ENCODE data around the gene SH3PXD2A.

The SH3PXD2A gene, protein sequence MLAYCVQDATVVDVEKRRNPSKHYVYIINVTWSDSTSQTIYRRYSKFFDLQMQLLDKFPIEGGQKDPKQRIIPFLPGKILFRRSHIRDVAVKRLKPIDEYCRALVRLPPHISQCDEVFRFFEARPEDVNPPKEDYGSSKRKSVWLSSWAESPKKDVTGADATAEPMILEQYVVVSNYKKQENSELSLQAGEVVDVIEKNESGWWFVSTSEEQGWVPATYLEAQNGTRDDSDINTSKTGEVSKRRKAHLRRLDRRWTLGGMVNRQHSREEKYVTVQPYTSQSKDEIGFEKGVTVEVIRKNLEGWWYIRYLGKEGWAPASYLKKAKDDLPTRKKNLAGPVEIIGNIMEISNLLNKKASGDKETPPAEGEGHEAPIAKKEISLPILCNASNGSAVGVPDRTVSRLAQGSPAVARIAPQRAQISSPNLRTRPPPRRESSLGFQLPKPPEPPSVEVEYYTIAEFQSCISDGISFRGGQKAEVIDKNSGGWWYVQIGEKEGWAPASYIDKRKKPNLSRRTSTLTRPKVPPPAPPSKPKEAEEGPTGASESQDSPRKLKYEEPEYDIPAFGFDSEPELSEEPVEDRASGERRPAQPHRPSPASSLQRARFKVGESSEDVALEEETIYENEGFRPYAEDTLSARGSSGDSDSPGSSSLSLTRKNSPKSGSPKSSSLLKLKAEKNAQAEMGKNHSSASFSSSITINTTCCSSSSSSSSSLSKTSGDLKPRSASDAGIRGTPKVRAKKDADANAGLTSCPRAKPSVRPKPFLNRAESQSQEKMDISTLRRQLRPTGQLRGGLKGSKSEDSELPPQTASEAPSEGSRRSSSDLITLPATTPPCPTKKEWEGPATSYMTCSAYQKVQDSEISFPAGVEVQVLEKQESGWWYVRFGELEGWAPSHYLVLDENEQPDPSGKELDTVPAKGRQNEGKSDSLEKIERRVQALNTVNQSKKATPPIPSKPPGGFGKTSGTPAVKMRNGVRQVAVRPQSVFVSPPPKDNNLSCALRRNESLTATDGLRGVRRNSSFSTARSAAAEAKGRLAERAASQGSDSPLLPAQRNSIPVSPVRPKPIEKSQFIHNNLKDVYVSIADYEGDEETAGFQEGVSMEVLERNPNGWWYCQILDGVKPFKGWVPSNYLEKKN

DNA sequence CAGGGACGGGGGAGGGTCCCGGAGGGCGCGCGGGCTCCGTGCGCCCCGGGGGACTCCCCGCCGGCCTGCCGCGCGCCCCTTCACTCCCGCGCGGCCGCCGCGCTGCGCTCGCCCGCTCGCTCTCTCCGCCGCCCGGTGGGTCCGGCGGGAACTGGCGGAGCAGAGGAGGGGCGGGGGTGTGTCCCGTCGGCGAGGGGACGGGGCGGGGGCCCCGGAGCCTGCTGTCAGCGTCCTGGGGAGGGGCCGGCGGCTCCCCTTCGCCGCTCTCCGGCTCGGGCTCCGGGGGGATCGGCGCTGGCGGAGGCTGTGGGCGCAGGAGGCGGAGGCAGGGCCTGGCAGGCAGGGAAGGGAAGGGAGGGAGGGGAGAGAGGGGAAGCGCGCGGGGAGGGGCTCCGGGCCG, at the start of gene SH3PXD2A:
SH3PXD2A (minus strand) TSS at position 153 of the 400 bp plus-strand sequence. CDS start 310 bp downstream, outside the sequence.
- DNase-seq (ENCODE audit: low read depth), result no peak
- in situ Hi-C loops (cut with HindIII; ENCODE audit: low sequenced_read_pairs), result loop anchor here (10.0 to 25.0 kb wide), 2 partner anchors 141 to 243 kb away; no protein-coding TSS in a partner anchor
- TF ChIP-seq, protein P1, sequence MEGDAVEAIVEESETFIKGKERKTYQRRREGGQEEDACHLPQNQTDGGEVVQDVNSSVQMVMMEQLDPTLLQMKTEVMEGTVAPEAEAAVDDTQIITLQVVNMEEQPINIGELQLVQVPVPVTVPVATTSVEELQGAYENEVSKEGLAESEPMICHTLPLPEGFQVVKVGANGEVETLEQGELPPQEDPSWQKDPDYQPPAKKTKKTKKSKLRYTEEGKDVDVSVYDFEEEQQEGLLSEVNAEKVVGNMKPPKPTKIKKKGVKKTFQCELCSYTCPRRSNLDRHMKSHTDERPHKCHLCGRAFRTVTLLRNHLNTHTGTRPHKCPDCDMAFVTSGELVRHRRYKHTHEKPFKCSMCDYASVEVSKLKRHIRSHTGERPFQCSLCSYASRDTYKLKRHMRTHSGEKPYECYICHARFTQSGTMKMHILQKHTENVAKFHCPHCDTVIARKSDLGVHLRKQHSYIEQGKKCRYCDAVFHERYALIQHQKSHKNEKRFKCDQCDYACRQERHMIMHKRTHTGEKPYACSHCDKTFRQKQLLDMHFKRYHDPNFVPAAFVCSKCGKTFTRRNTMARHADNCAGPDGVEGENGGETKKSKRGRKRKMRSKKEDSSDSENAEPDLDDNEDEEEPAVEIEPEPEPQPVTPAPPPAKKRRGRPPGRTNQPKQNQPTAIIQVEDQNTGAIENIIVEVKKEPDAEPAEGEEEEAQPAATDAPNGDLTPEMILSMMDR (IDR thresholded peaks at IDR 0.05; ENCODE audit: low read depth, low read length, missing control alignments), result no peak
- peak within 1 kb of the TSS; percentile 61 for H3K4me3 ChIP-seq (ENCODE audit: low read depth, low read length)

DNA sequence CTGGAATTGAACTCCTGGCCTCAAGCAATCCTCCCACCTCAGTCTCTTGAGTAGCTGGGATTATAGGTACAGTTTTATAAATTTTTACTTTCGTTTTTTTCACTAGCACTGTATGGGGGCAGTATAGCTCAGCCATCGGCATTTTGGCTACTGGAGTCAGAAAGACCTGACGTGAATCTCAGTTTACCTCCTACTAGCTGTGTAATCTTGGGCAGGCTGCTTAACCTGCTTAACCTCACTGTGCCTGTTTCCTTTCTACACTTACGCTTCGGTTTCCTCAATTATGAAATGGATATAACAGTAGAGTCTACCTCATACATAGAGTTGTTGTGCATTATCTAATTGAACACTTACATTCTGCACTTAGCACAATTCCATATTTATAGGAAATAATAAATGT, 45.9 kb upstream of the SH3PXD2A start:
- DNase-seq (ENCODE audit: low read depth), result no peak
- in situ Hi-C loops (cut with HindIII; ENCODE audit: low sequenced_read_pairs), result no loop called here
- TF ChIP-seq, protein P1 (IDR thresholded peaks at IDR 0.05; ENCODE audit: low read depth, low read length, missing control alignments), result no peak
- H3K4me3 ChIP-seq (ENCODE audit: low read depth, low read length), result no peak overlapping the region

DNA sequence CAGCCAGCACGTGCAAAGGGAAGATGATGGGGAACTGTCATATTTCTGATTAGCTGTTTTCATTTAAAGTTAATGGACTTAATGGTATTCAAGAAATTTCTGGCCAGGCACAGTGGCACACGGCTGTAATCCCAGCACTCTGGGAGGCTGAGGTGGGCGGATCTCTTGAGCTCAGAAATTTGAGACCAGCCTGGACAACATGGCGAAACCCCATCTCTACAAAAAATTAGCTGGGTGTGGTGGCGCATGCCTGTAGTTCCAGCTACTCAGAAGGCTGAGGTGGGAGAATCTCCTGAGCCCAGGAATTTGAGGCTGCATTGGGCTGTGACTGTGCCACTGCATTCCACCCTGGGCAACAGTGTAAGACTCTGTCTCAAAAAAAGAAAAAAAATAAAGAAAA, 43.9 kb upstream of the SH3PXD2A start:
- no peak overlapping the region for H3K4me3 ChIP-seq (ENCODE audit: low read depth, low read length)
- in situ Hi-C loops (cut with HindIII; ENCODE audit: low sequenced_read_pairs), result no loop called here
- no peak for DNase-seq (ENCODE audit: low read depth)
- TF ChIP-seq, protein P1 (IDR thresholded peaks at IDR 0.05; ENCODE audit: low read depth, low read length, missing control alignments), result no peak

DNA sequence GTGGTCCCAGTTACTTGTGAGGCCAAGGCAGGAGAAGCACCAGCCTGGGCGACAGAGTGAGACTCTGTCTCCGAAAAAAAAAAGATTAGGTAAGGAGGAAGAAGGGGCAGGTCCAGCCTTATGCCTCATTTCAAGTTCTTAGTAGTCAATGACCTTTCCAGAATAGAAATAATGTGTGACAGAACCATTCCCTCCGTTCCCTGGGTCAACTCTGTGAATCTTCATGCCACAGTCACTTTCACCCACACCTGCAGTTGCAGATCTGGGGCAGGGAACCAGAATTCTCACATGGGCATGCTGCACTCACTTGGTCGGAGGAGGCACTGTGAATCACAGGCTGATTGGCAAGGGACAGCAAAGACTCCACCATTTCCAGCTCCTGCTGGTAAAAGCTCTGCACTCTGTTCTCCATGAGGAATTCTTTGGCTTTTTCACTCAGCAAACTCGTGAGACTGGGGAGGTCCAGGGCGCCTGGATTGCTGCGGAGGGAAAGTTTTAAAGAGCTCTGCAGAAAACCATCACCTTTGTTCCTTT, 41.9 kb upstream of the SH3PXD2A start:
- in situ Hi-C loops (cut with HindIII; ENCODE audit: low sequenced_read_pairs), result no loop called here
- H3K4me3 ChIP-seq (ENCODE audit: low read depth, low read length), result no peak overlapping the region
- DNase-seq (ENCODE audit: low read depth), result no peak
- TF ChIP-seq, protein P1 (IDR thresholded peaks at IDR 0.05; ENCODE audit: low read depth, low read length, missing control alignments), result no peak

DNA sequence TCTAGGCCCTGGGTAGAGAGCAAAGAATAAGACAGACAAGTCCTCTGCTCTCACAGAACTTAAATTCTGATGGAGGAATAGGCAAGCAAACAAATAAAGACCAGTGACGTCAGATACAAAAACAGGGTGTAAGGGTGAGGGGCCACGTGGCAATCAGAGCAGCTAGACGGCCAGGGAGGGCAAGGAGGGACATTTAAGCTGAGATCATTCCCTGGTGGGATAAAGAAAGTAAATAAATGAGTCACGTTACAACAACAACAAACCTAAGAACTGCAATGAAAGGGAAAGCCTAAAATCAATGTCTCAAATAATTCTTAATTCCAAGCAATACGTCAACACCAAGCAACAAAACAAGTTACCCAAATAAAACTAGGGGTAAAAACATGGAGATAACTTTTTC, 40.8 kb upstream of the SH3PXD2A start:
- DNase-seq (ENCODE audit: low read depth), result no peak

More for the DNA sequence above, 40.8 kb upstream of the SH3PXD2A start:
- in situ Hi-C loops (cut with HindIII; ENCODE audit: low sequenced_read_pairs), result no loop called here
- H3K4me3 ChIP-seq (ENCODE audit: low read depth, low read length), result no peak overlapping the region
- TF ChIP-seq, protein P1 (IDR thresholded peaks at IDR 0.05; ENCODE audit: low read depth, low read length, missing control alignments), result no peak

Data from astrocyte of the cerebellum (primary cell).